Measurements from ENCODE around the gene GPR155.
"Not testable (repeated sequence)": the region's sequence is repeated elsewhere in the genome, so short reads cannot be mapped to it uniquely, and the experiment has no call there.

Gene GPR155

DNA sequence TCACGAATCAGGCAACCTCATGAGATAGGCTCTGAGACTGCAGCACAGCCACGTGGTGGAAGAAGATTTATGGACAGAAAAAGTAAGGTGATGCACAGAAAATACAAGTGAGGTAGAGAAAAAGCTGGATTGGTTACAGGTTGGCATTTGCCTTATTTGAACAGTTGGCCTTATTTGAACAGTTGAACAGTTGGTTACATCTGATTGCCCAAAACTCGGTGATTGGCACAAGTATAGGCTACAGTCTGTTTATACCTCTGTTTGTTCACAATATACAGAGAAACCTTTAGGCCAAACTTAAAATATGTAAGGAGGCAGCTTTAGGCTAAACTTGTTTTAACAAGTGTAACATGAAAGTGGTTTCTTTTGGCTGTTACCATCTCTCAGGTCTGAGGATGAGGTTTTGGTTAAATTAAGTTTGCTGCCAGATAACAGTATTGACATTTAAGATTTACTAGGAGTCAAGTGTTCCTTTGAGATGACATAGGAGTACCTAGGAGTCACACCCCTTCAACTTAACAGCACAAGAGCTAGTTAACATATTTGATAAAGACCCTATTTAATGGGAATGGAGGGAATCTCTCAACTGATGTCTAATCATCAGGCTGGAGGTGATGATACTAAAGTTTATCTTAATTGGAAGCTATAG, 16.5 kb upstream of the GPR155 start:
- Histone ChIP-seq H3K36me3 (ENCODE audit: insufficient read depth, insufficient read length, low read length) (no peaks in the 10 kb centered on the region), H3K4me1 (ENCODE audit: insufficient read depth, insufficient read length) (no peaks in the 10 kb centered on the region), H3K27me3 (ENCODE audit: insufficient read depth, insufficient read length) (no peaks in the 10 kb centered on the region), H3K9ac (ENCODE audit: insufficient read length, low read depth) (no peak overlapping the region), H3K4me3 (ENCODE audit: insufficient read length, low read depth) (no peak overlapping the region), H3K9me3 (ENCODE audit: insufficient read depth, low read length) (peaks cover 18% of the 10 kb centered on the region; the same call in 1 of the 2 replicates)
- no peak for DNase-seq (ENCODE audit: low read depth, low spot score)
- no peak for TF ChIP-seq ZNF274 (IDR thresholded peaks at IDR 0.05; ENCODE audit: low read depth, low read length)
- no peak for TF ChIP-seq YY1 (IDR thresholded peaks at IDR 0.05; ENCODE audit: insufficient read depth, insufficient read length)
- no peak for TF ChIP-seq SUZ12 (IDR thresholded peaks at IDR 0.05; ENCODE audit: extremely low read depth, insufficient read depth, insufficient read length)

DNA sequence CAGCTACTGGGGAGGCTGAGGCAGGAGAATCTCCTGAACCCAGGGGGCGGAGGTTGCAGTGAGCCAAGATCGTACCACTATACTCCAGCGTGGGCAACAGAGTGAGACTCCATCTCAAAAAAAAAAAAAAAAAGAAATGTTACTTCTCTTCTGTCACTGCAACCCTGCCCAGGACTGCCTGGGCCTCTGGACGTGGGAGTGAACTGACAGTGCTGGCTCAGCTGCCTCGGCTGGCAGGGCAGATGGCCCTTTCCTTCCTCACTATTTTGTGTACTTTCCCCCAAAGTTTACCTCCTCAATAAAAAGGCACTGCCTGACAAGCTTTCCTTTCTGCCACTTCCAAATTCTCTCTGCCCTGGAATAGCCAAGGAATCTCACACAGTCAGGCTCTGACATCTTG, 12.5 kb upstream of the GPR155 start:
- no peak for DNase-seq (ENCODE audit: low read depth, low spot score)
- no peaks in the 10 kb centered on the region for H3K4me1 ChIP-seq (ENCODE audit: insufficient read depth, insufficient read length)

DNA sequence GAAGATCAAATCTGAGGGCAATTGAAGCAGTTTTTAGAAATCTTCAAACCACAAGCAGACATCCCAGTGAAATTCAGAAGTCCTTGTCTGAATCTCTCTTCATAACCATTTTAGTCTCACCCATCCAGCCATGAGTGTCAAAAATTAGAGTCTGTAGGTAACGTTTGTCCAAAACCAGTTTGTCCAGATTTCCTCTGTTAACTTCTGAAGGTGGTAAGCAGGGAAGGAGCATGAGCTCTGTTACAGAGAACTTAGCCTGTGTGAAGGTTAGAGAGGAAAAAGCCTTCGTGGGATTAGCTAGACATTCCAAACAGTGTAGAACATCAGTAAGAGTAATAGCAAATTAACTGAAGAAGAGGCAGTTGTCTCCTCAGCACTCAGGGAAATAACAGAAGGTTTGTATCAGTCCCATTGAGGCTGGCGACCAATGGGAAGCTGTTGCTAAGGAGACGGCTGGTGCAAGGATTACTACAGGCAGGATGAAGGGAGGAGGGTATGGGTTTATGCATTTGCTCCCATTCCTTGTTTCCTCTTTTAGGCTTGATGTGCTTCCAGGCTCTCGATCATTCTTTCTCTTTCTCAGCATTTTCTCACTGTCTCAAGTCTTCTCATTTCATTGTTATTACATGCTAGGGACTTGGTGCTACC, 8.7 kb upstream of the GPR155 start:
- no peaks in the 10 kb centered on the region for H3K4me1 ChIP-seq (ENCODE audit: insufficient read depth, insufficient read length)
- TF ChIP-seq YY1 (IDR thresholded peaks at IDR 0.05; ENCODE audit: insufficient read depth, insufficient read length), result no peak
- TF ChIP-seq ZNF274 (IDR thresholded peaks at IDR 0.05; ENCODE audit: low read depth, low read length), result no peak
- no peaks in the 10 kb centered on the region for H3K9me3 ChIP-seq (ENCODE audit: insufficient read depth, low read length)
- DNase-seq (ENCODE audit: low read depth, low spot score), result no peak
- H3K27me3 ChIP-seq (ENCODE audit: insufficient read depth, insufficient read length), result no peaks in the 10 kb centered on the region
- no peak overlapping the region for H3K4me3 ChIP-seq (ENCODE audit: insufficient read length, low read depth)
- no peak overlapping the region for H3K9ac ChIP-seq (ENCODE audit: insufficient read length, low read depth)
- H3K36me3 ChIP-seq (ENCODE audit: insufficient read depth, insufficient read length, low read length), result no peaks in the 10 kb centered on the region

More for the DNA sequence above, 12.5 kb upstream of the GPR155 start:
- Histone ChIP-seq H3K36me3 (ENCODE audit: insufficient read depth, insufficient read length, low read length) (no peaks in the 10 kb centered on the region), H3K4me3 (ENCODE audit: insufficient read length, low read depth) (no peak overlapping the region), H3K27me3 (ENCODE audit: insufficient read depth, insufficient read length) (no peaks in the 10 kb centered on the region), H3K9ac (ENCODE audit: insufficient read length, low read depth) (no peak overlapping the region), H3K9me3 (ENCODE audit: insufficient read depth, low read length) (no peaks in the 10 kb centered on the region)
- TF ChIP-seq YY1 (IDR thresholded peaks at IDR 0.05; ENCODE audit: insufficient read depth, insufficient read length) (no peak), SUZ12 (IDR thresholded peaks at IDR 0.05; ENCODE audit: extremely low read depth, insufficient read depth, insufficient read length) (no peak), ZNF274 (IDR thresholded peaks at IDR 0.05; ENCODE audit: low read depth, low read length) (no peak)

DNA sequence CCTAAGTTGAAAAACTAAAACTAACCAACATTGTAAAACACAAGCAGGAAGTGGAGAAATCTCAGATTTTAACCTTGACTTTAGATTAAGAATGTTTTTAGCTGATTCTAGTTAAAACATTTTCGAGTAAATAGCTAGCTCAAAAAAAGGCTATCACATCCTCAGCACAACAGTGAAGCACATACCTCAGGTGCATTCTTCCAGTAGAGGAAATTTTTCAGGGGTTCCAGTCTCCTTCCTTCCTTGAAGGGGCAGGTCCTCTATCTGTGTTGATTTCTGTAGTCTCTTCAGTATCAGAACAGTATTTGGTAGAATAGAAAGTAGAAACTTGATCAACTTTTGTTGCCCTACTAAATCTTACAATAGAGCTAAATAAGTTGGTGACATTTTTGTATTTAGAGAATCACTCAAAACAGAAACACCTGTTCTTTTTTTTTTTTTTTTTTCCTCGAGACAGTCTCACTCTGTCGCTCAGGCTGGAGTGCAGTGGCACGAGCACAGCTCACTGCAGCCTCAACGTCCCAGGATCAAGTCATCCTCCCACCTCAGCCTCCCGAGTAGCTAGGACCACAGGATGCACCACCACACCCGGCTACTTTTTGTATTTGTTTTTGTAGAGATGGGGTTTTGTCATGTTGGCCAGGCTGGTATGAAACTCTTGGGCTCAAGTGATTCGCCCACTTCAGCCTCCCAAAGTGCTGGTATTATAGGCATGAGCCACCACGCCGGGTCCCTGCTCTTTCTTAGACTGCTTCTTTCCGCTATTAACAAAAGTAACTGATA, 6.9 kb upstream of the GPR155 start:
- H3K27me3 ChIP-seq (ENCODE audit: insufficient read depth, insufficient read length), result no peaks in the 10 kb centered on the region
- no peak overlapping the region for H3K4me3 ChIP-seq (ENCODE audit: insufficient read length, low read depth)
- DNase-seq (ENCODE audit: low read depth, low spot score), result no peak
- no peaks in the 10 kb centered on the region for H3K4me1 ChIP-seq (ENCODE audit: insufficient read depth, insufficient read length)
- TF ChIP-seq YY1 (IDR thresholded peaks at IDR 0.05; ENCODE audit: insufficient read depth, insufficient read length), result no peak
- TF ChIP-seq SUZ12 (IDR thresholded peaks at IDR 0.05; ENCODE audit: extremely low read depth, insufficient read depth, insufficient read length), result no peak
- no peak for TF ChIP-seq ZNF274 (IDR thresholded peaks at IDR 0.05; ENCODE audit: low read depth, low read length)
- no peak overlapping the region for H3K9ac ChIP-seq (ENCODE audit: insufficient read length, low read depth)
- no peaks in the 10 kb centered on the region for H3K36me3 ChIP-seq (ENCODE audit: insufficient read depth, insufficient read length, low read length)
- H3K9me3 ChIP-seq (ENCODE audit: insufficient read depth, low read length), result no peaks in the 10 kb centered on the region

DNA sequence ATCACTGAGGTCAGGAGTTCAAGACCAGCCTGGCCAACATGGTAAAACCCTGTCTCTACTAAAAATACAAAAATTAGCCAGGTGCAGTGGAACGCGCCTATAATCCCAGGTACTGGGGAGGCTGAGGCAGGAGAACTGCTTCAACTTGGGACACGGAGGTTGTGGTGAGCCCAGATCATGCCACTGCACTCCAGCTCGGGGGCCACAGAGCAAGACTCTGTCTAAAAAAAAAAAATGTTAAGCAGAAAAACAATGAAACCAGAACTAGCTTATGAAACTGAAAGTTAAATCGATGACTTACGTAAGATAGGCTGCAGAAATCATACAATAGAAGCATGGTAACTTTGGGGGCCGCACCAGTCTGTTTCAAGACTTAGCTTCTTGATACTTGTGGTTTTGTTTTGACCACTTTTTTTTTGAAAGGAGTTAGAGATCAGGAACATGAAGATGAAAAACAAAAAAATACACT, 6.2 kb upstream of the GPR155 start:
- no peak overlapping the region for H3K4me3 ChIP-seq (ENCODE audit: insufficient read length, low read depth)
- H3K27me3 ChIP-seq (ENCODE audit: insufficient read depth, insufficient read length), result no peaks in the 10 kb centered on the region
- no peaks in the 10 kb centered on the region for H3K4me1 ChIP-seq (ENCODE audit: insufficient read depth, insufficient read length)
- DNase-seq (ENCODE audit: low read depth, low spot score), result no peak
- TF ChIP-seq SUZ12 (IDR thresholded peaks at IDR 0.05; ENCODE audit: extremely low read depth, insufficient read depth, insufficient read length), result no peak
- TF ChIP-seq ZNF274 (IDR thresholded peaks at IDR 0.05; ENCODE audit: low read depth, low read length), result no peak
- no peak for TF ChIP-seq YY1 (IDR thresholded peaks at IDR 0.05; ENCODE audit: insufficient read depth, insufficient read length)
- no peaks in the 10 kb centered on the region for H3K36me3 ChIP-seq (ENCODE audit: insufficient read depth, insufficient read length, low read length)
- no peaks in the 10 kb centered on the region for H3K9me3 ChIP-seq (ENCODE audit: insufficient read depth, low read length)
- no peak overlapping the region for H3K9ac ChIP-seq (ENCODE audit: insufficient read length, low read depth)

DNA sequence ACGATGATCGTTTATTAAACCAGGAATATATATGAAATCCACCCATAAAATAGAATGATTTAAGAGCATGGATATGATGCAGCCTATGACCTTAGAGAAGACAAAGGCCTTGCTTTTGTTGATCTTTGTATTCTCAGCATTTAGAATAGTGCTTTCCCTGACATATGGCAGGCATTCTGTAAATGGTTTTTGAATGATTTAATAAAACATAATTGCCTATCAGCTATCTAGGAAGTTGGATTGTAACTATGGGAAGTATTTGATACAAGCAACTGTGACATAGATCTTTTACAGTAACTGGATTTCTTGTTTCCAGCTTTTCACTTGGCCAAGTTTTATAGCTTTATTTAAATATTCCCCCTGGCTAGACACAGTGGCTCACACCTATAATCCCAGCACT, 5.1 kb upstream of the GPR155 start:
- no peak for DNase-seq (ENCODE audit: low read depth, low spot score)
- H3K27me3 ChIP-seq (ENCODE audit: insufficient read depth, insufficient read length), result no peaks in the 10 kb centered on the region
- no peaks in the 10 kb centered on the region for H3K36me3 ChIP-seq (ENCODE audit: insufficient read depth, insufficient read length, low read length)
- no peak overlapping the region for H3K9ac ChIP-seq (ENCODE audit: insufficient read length, low read depth)
- TF ChIP-seq SUZ12 (IDR thresholded peaks at IDR 0.05; ENCODE audit: extremely low read depth, insufficient read depth, insufficient read length) (no peak), YY1 (IDR thresholded peaks at IDR 0.05; ENCODE audit: insufficient read depth, insufficient read length) (no peak), ZNF274 (IDR thresholded peaks at IDR 0.05; ENCODE audit: low read depth, low read length) (no peak)
- no peak overlapping the region for H3K4me3 ChIP-seq (ENCODE audit: insufficient read length, low read depth)
- H3K9me3 ChIP-seq (ENCODE audit: insufficient read depth, low read length), result no peaks in the 10 kb centered on the region
- H3K4me1 ChIP-seq (ENCODE audit: insufficient read depth, insufficient read length), result no peaks in the 10 kb centered on the region

DNA sequence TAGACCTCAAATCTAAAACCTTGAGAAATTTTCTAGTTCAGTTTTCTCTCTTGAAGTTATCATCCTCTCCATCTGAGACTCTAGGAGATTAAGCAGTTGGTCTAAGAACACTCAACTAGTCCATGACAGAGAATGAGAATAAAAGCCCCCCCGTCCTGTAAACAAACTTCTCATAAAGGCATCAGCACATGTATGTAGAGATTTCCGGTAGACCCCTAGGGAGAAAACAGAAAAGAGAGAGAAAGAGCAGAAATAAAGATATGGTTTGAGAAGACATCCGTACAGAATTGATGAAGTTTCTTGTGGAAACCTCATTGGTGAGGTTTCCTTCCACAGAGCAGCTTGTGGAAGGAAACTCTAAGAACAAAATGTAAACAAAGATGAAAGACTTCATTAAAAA, 3.2 kb upstream of the GPR155 start:
- Histone ChIP-seq H3K4me3 (ENCODE audit: insufficient read length, low read depth) (no peak overlapping the region), H3K9me3 (ENCODE audit: insufficient read depth, low read length) (no peaks in the 10 kb centered on the region), H3K27me3 (ENCODE audit: insufficient read depth, insufficient read length) (peaks cover 16% of the 10 kb centered on the region), H3K4me1 (ENCODE audit: insufficient read depth, insufficient read length) (no peaks in the 10 kb centered on the region), H3K36me3 (ENCODE audit: insufficient read depth, insufficient read length, low read length) (no peaks in the 10 kb centered on the region), H3K9ac (ENCODE audit: insufficient read length, low read depth) (no peak overlapping the region)
- DNase-seq (ENCODE audit: low read depth, low spot score), result no peak
- TF ChIP-seq SUZ12 (IDR thresholded peaks at IDR 0.05; ENCODE audit: extremely low read depth, insufficient read depth, insufficient read length) (no peak), YY1 (IDR thresholded peaks at IDR 0.05; ENCODE audit: insufficient read depth, insufficient read length) (no peak), ZNF274 (IDR thresholded peaks at IDR 0.05; ENCODE audit: low read depth, low read length) (no peak)

DNA sequence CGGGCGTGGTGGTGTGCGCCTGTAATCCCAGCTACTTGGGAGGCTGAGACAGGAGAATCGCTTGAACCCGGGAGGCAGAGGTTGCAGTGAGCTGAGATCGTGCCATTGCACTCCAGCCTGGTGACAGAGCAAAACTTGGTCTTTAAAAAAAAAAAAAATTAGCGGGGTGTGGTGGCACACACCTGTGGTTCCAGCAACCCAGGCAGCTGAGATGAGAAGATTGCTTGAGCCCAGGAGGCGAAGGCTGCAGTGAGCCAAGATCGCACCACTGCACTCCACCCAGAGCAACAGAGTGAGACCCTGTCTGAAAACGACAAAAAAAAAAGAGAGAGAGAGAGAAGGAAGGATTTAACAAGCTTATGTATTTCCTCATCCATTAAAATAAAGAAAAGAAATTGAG, 2.7 kb upstream of the GPR155 start:
- DNase-seq (ENCODE audit: low read depth, low spot score); H3K4me1 ChIP-seq (ENCODE audit: insufficient read depth, insufficient read length); H3K36me3 ChIP-seq (ENCODE audit: insufficient read depth, insufficient read length, low read length); H3K9me3 ChIP-seq (ENCODE audit: insufficient read depth, low read length); H3K9ac ChIP-seq (ENCODE audit: insufficient read length, low read depth); H3K4me3 ChIP-seq (ENCODE audit: insufficient read length, low read depth): not testable (repeated sequence)
- peaks cover 21% of the 10 kb centered on the region for H3K27me3 ChIP-seq (ENCODE audit: insufficient read depth, insufficient read length)
